ENCODE results near the gene RTCA.
"Not testable (repeated sequence)": the region's sequence is repeated elsewhere in the genome, so short reads cannot be mapped to it uniquely, and the experiment has no call there.

DNA sequence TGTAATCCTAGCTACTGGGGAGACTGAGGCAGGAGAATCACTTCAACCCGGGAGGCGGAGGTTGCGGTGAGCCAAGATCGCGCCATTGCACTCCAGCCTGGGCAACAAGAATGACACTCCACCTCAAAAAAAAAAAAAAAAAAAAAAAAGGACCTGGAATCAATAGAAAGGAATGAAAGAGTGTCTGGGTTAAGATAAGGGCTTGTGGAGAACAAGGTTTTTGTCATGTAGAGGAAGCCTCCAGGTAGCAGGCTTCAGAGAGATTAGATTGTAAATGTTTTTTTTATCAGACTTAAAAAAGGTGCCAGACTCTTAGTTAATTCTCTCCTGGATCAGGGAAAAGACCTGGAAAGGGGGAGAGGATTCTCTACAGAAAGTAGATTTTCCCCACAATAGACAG, 71.9 kb downstream of the RTCA start:
- TF ChIP-seq TARDBP (IDR thresholded peaks at IDR 0.05); SP1 (IDR thresholded peaks at IDR 0.05); FOXM1 (IDR thresholded peaks at IDR 0.05; ENCODE audit: borderline replicate concordance); BHLHE40 (IDR thresholded peaks at IDR 0.05; ENCODE audit: borderline replicate concordance); FOXA1 (IDR thresholded peaks at IDR 0.05); HDGF (IDR thresholded peaks at IDR 0.05; ENCODE audit: borderline replicate concordance); NFRKB (IDR thresholded peaks at IDR 0.05); LEF1 (IDR thresholded peaks at IDR 0.05; ENCODE audit: borderline replicate concordance); ELF4 (IDR thresholded peaks at IDR 0.05); ZNF384 (IDR thresholded peaks at IDR 0.05); SUZ12 (IDR thresholded peaks at IDR 0.05); FOXK2 (IDR thresholded peaks at IDR 0.05); ARNT (IDR thresholded peaks at IDR 0.05): not testable (repeated sequence)
- TF ChIP-seq, protein P1, sequence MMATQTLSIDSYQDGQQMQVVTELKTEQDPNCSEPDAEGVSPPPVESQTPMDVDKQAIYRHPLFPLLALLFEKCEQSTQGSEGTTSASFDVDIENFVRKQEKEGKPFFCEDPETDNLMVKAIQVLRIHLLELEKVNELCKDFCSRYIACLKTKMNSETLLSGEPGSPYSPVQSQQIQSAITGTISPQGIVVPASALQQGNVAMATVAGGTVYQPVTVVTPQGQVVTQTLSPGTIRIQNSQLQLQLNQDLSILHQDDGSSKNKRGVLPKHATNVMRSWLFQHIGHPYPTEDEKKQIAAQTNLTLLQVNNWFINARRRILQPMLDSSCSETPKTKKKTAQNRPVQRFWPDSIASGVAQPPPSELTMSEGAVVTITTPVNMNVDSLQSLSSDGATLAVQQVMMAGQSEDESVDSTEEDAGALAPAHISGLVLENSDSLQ (IDR thresholded peaks at IDR 0.05): not testable (repeated sequence)

Measured in HEK293T (cell line).